SK-N-MC (cell line): ENCODE results near the gene NPEPL1.

ENCODE experiments used
- EZH2 ChIP-seq: fragments of 200-600 bp; sonication (generic); IDR thresholded peaks from one replicate; pipeline ENCODE4 v1.6.1; 2017; ENCODE audit warnings: antibody characterized with exemption
- POLR2AphosphoS5 ChIP-seq: IDR thresholded peaks from 2 replicates; pipeline ENCODE4 v1.6.1; 2012; ENCODE audit warnings: mild to moderate bottlenecking, low read depth, low read length, borderline replicate concordance

- TF ChIP-seq EZH2, result no peak
- TF ChIP-seq POLR2AphosphoS5, result no peak
Measured at GRCh38 chr20:58744836-58745235, 52.2 kb downstream of the NPEPL1 start.
